IPS-NIHi7 (cell line): ENCODE measurements around the gene TBC1D3.
"Not testable (repeated sequence)": the region's sequence is repeated elsewhere in the genome, so short reads cannot be mapped to it uniquely, and the experiment has no call there.

Experiments used
- DNase-seq: peaks from one replicate; pipeline ENCODE4 v3.0.0; 2012; ENCODE audit warnings: mixed read lengths; ENCODE audit errors: extremely low spot score

The TBC1D3 gene

DNA sequence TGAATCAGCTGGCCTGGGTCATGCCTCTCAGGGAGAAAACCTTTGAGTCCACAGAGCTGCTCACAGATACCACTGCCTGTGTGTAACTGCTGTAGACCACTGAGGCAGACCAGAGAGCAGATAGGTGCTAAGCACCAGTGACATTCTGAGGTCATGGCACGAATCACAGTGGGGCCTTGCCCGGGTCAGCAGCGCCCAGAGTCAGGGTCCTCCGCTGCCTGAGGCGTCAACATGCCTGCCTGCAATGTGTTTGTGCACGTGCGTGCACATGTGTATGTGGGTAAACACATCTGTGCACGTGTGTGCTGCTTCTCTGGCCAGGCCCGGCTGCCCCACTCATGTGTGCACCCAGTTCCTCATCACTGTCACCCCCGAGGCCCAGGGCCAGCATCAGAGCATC lies at the start of gene TBC1D3:
Gene TBC1D3, minus strand, starts transcription at position 101 of the 400 bp plus-strand sequence. CDS start 1,526 bp downstream, outside the sequence.
- not testable (repeated sequence) for DNase-seq

- not testable (repeated sequence) for DNase-seq
Observed at GRCh38 chr17:38232790-38233189, 40.4 kb upstream of the TBC1D3 start.

GRCh38 chr17:38225844-38226495 lies 33.6 kb upstream of the TBC1D3 start:
- DNase-seq, result not testable (repeated sequence)

- not testable (repeated sequence) for DNase-seq
Observed at GRCh38 chr17:38220867-38221266, 28.5 kb upstream of the TBC1D3 start.

- not testable (repeated sequence) for DNase-seq
Observed at GRCh38 chr17:38200271-38200670, 7.9 kb upstream of the TBC1D3 start.

- DNase-seq, result not testable (repeated sequence)
Observed at GRCh38 chr17:38134860-38135259, 57.5 kb downstream of the TBC1D3 start.
